H9 (cell line): Measurements from ENCODE around the gene C6orf15. TPM values are rescaled to one million over a fixed set of nuclear protein-coding genes. Genes with fewer than 3 reads are reported as not detected.

ENCODE experiments used
- DNase-seq: peaks from one replicate; pipeline ENCODE4 v3.0.0-alpha.2; 2017
- H2AFZ ChIP-seq: one replicate; pipeline ENCODE4 v1.6.1; 2013; ENCODE audit warnings: mild to moderate bottlenecking, low read length, control low read depth, moderate library complexity
- H2AK5ac ChIP-seq: 2 replicates; pipeline ENCODE4 v1.6.1; 2013; ENCODE audit warnings: low read length, control low read depth, mixed read lengths; ENCODE audit not compliant: insufficient read length
- H2BK120ac ChIP-seq: one replicate; pipeline ENCODE4 v1.6.1; 2013; ENCODE audit warnings: low read depth, mild to moderate bottlenecking, low read length, control low read depth, inconsistent platforms; ENCODE audit not compliant: poor library complexity, severe bottlenecking
- H2BK12ac ChIP-seq: 2 replicates; pipeline ENCODE4 v1.6.1; 2013; ENCODE audit warnings: low read length, control low read depth, mixed read lengths, low read depth; ENCODE audit not compliant: insufficient read length
- H2BK15ac ChIP-seq: 2 replicates; pipeline ENCODE4 v1.6.1; 2013; ENCODE audit warnings: low read depth, low read length, control low read depth
- H2BK20ac ChIP-seq: one replicate; pipeline ENCODE4 v1.6.1; 2013; ENCODE audit warnings: low read depth, mild to moderate bottlenecking, low read length, control low read depth, inconsistent platforms; ENCODE audit not compliant: poor library complexity, severe bottlenecking
- H2BK5ac ChIP-seq: 2 replicates; pipeline ENCODE4 v1.6.1; 2013; ENCODE audit warnings: low read length, control low read depth, mixed read lengths; ENCODE audit not compliant: insufficient read length
- H3K14ac ChIP-seq: 2 replicates; pipeline ENCODE4 v1.6.1; 2013; ENCODE audit warnings: low read length, control low read depth; ENCODE audit not compliant: insufficient read depth
- H3K18ac ChIP-seq: 2 replicates; pipeline ENCODE4 v1.6.1; 2013; ENCODE audit warnings: low read depth, mild to moderate bottlenecking, mixed read lengths, low read length, control low read depth; ENCODE audit not compliant: insufficient read length
- H3K23ac ChIP-seq: 2 replicates; pipeline ENCODE4 v1.6.1; 2013; ENCODE audit warnings: low read length, control low read depth, mixed read lengths, low read depth; ENCODE audit not compliant: insufficient read length
- H3K23me2 ChIP-seq: 2 replicates; pipeline ENCODE4 v1.6.1; 2013; ENCODE audit warnings: low read depth, mild to moderate bottlenecking, mixed read lengths, low read length, control low read depth; ENCODE audit not compliant: insufficient read length, poor library complexity, severe bottlenecking
- H3K27ac ChIP-seq: 2 replicates; pipeline ENCODE4 v1.5.1; 2013; ENCODE audit warnings: low read length, control low read depth, mixed read lengths, low read depth; ENCODE audit not compliant: insufficient read length
- H3K27me3 ChIP-seq: 2 replicates; pipeline ENCODE4 v1.6.1; 2013; ENCODE audit warnings: low read length, control low read depth, inconsistent platforms; ENCODE audit not compliant: insufficient read depth
- H3K4ac ChIP-seq: 2 replicates; pipeline ENCODE4 v1.6.1; 2013; ENCODE audit warnings: low read depth, mild to moderate bottlenecking, control low read depth, inconsistent platforms, low read length, moderate library complexity
- H3K4me1 ChIP-seq: 2 replicates; pipeline ENCODE4 v1.6.1; 2013; ENCODE audit warnings: low read length, control low read depth, inconsistent platforms; ENCODE audit not compliant: insufficient read depth
- H3K4me2 ChIP-seq: 2 replicates; pipeline ENCODE4 v1.6.1; 2013; ENCODE audit warnings: low read length, control low read depth, mixed read lengths; ENCODE audit not compliant: insufficient read length, insufficient read depth
- H3K56ac ChIP-seq: 2 replicates; pipeline ENCODE4 v1.6.1; 2013; ENCODE audit warnings: low read depth, mild to moderate bottlenecking, mixed read lengths, low read length, control low read depth; ENCODE audit not compliant: insufficient read length
- H3K79me1 ChIP-seq: 2 replicates; pipeline ENCODE4 v1.6.1; 2013; ENCODE audit warnings: low read depth, mild to moderate bottlenecking, moderate library complexity, low read length, control low read depth, inconsistent platforms; ENCODE audit not compliant: insufficient read depth, poor library complexity, severe bottlenecking
- H3K79me2 ChIP-seq: 2 replicates; pipeline ENCODE4 v1.6.1; 2013; ENCODE audit warnings: low read length, control low read depth, inconsistent platforms; ENCODE audit not compliant: insufficient read depth
- H3K9ac ChIP-seq: 2 replicates; pipeline ENCODE4 v1.6.1; 2013; ENCODE audit warnings: low read length, control low read depth, mixed read lengths; ENCODE audit not compliant: insufficient read length; ENCODE audit errors: extremely low read depth
- H3K9me3 ChIP-seq: one replicate; pipeline ENCODE4 v1.6.1; 2013; ENCODE audit warnings: low read depth, low read length, inconsistent platforms; ENCODE audit not compliant: control insufficient read depth
- H3T11ph ChIP-seq: one replicate; pipeline ENCODE4 v1.6.1; 2013; ENCODE audit warnings: mild to moderate bottlenecking, low read length, control low read depth, inconsistent platforms
- H4K20me1 ChIP-seq: one replicate; pipeline ENCODE4 v1.6.1; 2013; ENCODE audit not compliant: control insufficient read depth, insufficient read length, insufficient read depth
- H4K5ac ChIP-seq: 2 replicates; pipeline ENCODE4 v1.6.1; 2013; ENCODE audit warnings: low read depth, mild to moderate bottlenecking, mixed read lengths, low read length, control low read depth; ENCODE audit not compliant: insufficient read length
- H4K8ac ChIP-seq: replicated peaks from 2 replicates; pipeline ENCODE4 v1.6.1; 2013; ENCODE audit warnings: low read length, control low read depth, mixed read lengths, low read depth; ENCODE audit not compliant: insufficient read length
- H4K91ac ChIP-seq: 2 replicates; pipeline ENCODE4 v1.6.1; 2013; ENCODE audit warnings: low read depth, mild to moderate bottlenecking, moderate library complexity, mixed read lengths, low read length, control low read depth; ENCODE audit not compliant: insufficient read length
- H3K27ac Mint-ChIP-seq, 3 experiments: 2 replicates in 2 of 3; 3 replicates in 1 of 3; pipeline ENCODE4 v1.8.0; 2020 to 2021; ENCODE audit warnings: mixed read lengths in 3 of 3, mild to moderate bottlenecking in 1 of 3, moderate library complexity in 1 of 3
- H3K27me3 Mint-ChIP-seq: 2 replicates; pipeline ENCODE4 v1.8.0; 2021; ENCODE audit warnings: low read depth, mild to moderate bottlenecking, moderate library complexity, mixed read lengths
- H3K36me3 Mint-ChIP-seq, 3 experiments: 2 replicates in 2 of 3; 3 replicates in 1 of 3; pipeline ENCODE4 v1.8.0; 2020 to 2021; ENCODE audit warnings: low read depth in 3 of 3, mixed read lengths in 3 of 3; ENCODE audit not compliant: insufficient read depth in 1 of 3
- H3K4me1 Mint-ChIP-seq, 2 experiments: 2 replicates each; pipeline ENCODE4 v1.8.0; 2020; ENCODE audit warnings: mixed read lengths in 2 of 2
- H3K4me3 Mint-ChIP-seq, 2 experiments: 2 replicates in 1 of 2; 3 replicates in 1 of 2; pipeline ENCODE4 v1.8.0; 2020 to 2021; ENCODE audit warnings: mild to moderate bottlenecking in 2 of 2, mixed read lengths in 2 of 2, moderate library complexity in 1 of 2
- H3K9me3 Mint-ChIP-seq, 2 experiments: 2 replicates in 1 of 2; 3 replicates in 1 of 2; pipeline ENCODE4 v1.8.0; 2020; ENCODE audit warnings: mild to moderate bottlenecking in 2 of 2, mixed read lengths in 2 of 2, moderate library complexity in 1 of 2
- WGBS: extraction: QIAGEN DNeasy Blood & Tissue Kit; methylation state at CpG from one replicate; pipeline ENCODE4 v1.1.7; 2013; ENCODE audit warnings: missing lambda C conversion rate, low lambda C conversion rate, mixed read lengths; ENCODE audit not compliant: insufficient read length; ENCODE audit errors: extremely low coverage; 5-methylcytosine and 5-hydroxymethylcytosine counted together
- total RNA-seq: library from RNA; stranded (reverse); gene quantifications from 2 replicates; pipeline ENCODE4 v1.2.1, GENCODE V29; 2021
- TF ChIP-seq, protein P1 (sequence below): fragments of 200-600 bp; sonication (generic); conservative IDR thresholded peaks from 3 replicates; pipeline ENCODE4 v1.8.0; 2021; ENCODE audit warnings: antibody characterized with exemption, mild to moderate bottlenecking

The C6orf15 gene
- total RNA-seq, 1 experiment from 2014 or later, result not detected

DNA sequence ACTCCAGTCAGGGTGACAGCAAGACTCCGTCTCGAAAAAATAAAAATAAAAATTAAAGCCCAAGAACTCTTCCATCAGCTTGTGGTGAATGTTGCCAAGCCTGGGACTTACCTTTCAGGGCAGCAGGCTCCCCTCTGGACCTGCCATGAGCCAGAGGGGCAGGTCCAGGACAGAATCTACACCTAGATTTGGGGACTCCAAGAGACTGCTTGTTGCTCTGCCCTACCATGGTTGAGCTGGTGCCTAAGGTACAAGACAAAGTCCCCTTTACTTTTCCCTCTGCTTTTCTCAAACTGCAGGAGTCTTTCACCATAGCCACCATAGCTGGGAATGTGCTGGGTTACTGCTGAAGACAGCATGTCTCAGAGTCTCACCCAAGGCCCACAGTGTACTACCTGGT is 9.2 kb downstream of the C6orf15 start:
- Mint-ChIP-seq H3K4me1 (peaks cover 0 to 4% of the 10 kb centered on the region in 2 experiments; a peak in 2 of 4 replicates), H3K4me3 (no peak overlapping the region), H3K27me3 (no peaks in the 10 kb centered on the region; the same call in 1 of the 2 replicates), H3K27ac (no peak overlapping the region), H3K9me3 (no peaks in the 10 kb centered on the region), H3K36me3 (no peaks in the 10 kb centered on the region)
- Histone ChIP-seq H3K23ac (no peak overlapping the region), H3K4me1 (no peaks in the 10 kb centered on the region), H2AFZ (no peak overlapping the region), H2BK5ac (no peak overlapping the region), H4K20me1 (no peaks in the 10 kb centered on the region), H2AK5ac (no peak overlapping the region), H3K23me2 (no peaks in the 10 kb centered on the region), H3K9ac (no peak overlapping the region), H2BK15ac (no peak overlapping the region), H3K79me2 (no peaks in the 10 kb centered on the region), H2BK120ac (no peak overlapping the region), H3K18ac (no peak overlapping the region), H4K91ac (no peak overlapping the region), H3T11ph (no peak overlapping the region), H4K5ac (no peak overlapping the region), H3K27ac (no peak overlapping the region), H3K79me1 (no peaks in the 10 kb centered on the region), H3K4me2 (no peak overlapping the region), H2BK20ac (no peak overlapping the region), H2BK12ac (no peak overlapping the region), H3K27me3 (no peaks in the 10 kb centered on the region), H3K4ac (no peak overlapping the region), H3K14ac (no peak overlapping the region), H3K56ac (no peak overlapping the region), H4K8ac (no peak overlapping the region), H3K9me3 (no peaks in the 10 kb centered on the region)
- TF ChIP-seq, protein P1, sequence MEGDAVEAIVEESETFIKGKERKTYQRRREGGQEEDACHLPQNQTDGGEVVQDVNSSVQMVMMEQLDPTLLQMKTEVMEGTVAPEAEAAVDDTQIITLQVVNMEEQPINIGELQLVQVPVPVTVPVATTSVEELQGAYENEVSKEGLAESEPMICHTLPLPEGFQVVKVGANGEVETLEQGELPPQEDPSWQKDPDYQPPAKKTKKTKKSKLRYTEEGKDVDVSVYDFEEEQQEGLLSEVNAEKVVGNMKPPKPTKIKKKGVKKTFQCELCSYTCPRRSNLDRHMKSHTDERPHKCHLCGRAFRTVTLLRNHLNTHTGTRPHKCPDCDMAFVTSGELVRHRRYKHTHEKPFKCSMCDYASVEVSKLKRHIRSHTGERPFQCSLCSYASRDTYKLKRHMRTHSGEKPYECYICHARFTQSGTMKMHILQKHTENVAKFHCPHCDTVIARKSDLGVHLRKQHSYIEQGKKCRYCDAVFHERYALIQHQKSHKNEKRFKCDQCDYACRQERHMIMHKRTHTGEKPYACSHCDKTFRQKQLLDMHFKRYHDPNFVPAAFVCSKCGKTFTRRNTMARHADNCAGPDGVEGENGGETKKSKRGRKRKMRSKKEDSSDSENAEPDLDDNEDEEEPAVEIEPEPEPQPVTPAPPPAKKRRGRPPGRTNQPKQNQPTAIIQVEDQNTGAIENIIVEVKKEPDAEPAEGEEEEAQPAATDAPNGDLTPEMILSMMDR, result no peak
- no peak for DNase-seq
- WGBS, result no CpG with 5 or more reads among the region's 2 CpGs
